Measurements from ENCODE around the gene AP1B1.

GRCh38 chr22:29345932-29346331, 42.4 kb downstream of the AP1B1 start:
- TF ChIP-seq EZH2 (IDR thresholded peaks at IDR 0.05), result no peak
- no peak for TF ChIP-seq FOXP2 (optimal IDR thresholded peaks at IDR 0.05; ENCODE audit: control extremely low read depth, extremely low read length, insufficient read depth)
- no peak for TF ChIP-seq POLR2AphosphoS5 (IDR thresholded peaks at IDR 0.05; ENCODE audit: borderline replicate concordance, low read depth, low read length)
